Right cardiac atrium (tissue), 5 donors: ENCODE measurements around the gene MGA. TPM values are rescaled to one million over a fixed set of nuclear protein-coding genes. Genes with fewer than 3 reads are reported as not detected.

ENCODE experiments used
- ATAC-seq, 2 donors: fragments of 200-7000 bp; cut with Tn5 transposase; one replicate each; pipeline versions ENCODE4 v1.8.0 to v1.9.1; 2020; ENCODE audit warnings: moderate library complexity in 2 of 2, mild to moderate bottlenecking in 1 of 2
- DNase-seq, 3 donors: peaks; one replicate each; pipeline ENCODE4 v3.0.0-alpha.2; 2020
- H3K27ac ChIP-seq: one replicate; pipeline ENCODE4 v1.5.1; 2013; ENCODE audit warnings: mild to moderate bottlenecking, low read length, control low read depth, moderate library complexity
- H3K27me3 ChIP-seq: one replicate; pipeline ENCODE4 v1.6.1; 2013; ENCODE audit not compliant: control insufficient read depth, insufficient read depth
- H3K4me1 ChIP-seq: one replicate; pipeline ENCODE4 v1.6.1; 2013; ENCODE audit warnings: low read length; ENCODE audit not compliant: control insufficient read depth, insufficient read depth
- H3K4me3 ChIP-seq: one replicate; pipeline ENCODE4 v1.5.1; 2013; ENCODE audit warnings: low read length, control low read depth
- H3K9me3 ChIP-seq: one replicate; pipeline ENCODE4 v1.6.1; 2013; ENCODE audit warnings: low read length; ENCODE audit not compliant: control insufficient read depth
- WGBS: extraction: QIAGEN DNeasy Blood & Tissue Kit; methylation state at CpG from one replicate; pipeline ENCODE4 v1.1.7; 2013; 5-methylcytosine and 5-hydroxymethylcytosine counted together
- intact Hi-C, 4 donors: fragments of 100-400 bp; cut with DNase I; formaldehyde crosslinking; loops; one replicate each; pipeline versions ENCODE4 v1.11.0 to v1.14.0; 2022 to 2023
- polyA plus RNA-seq: library from polyadenylated mRNA; stranded (reverse); fragments of 200-250 nt; gene quantifications from one replicate; pipeline ENCODE4 v1.2.3, GENCODE V29; 2013
- total RNA-seq, 4 donors: library from RNA; stranded (reverse); fragmentation: NEBNext Ultra II Directional; extraction: Animal tissue kit (Norgen Biotek cat#: 25700); gene quantifications; one replicate each; pipeline ENCODE4 v1.2.1, GENCODE V29; 2021
- donor health status: healthy with polysubstance abuse.
- donor health status: DM: no; HTN: yes; CAD: no.
- donor health status: DM: no; HTN: no; CAD: no.
- donor health status: DM: no; HTN: yes; CAD: no; lungs with severe emphysema.
- donor health status: DM: yes; HTN: yes; CAD: no.

MGA gene
- total and polyA plus RNA-seq, 5 donors = 4.2 to 39.2 (median 36.5) TPM

DNA sequence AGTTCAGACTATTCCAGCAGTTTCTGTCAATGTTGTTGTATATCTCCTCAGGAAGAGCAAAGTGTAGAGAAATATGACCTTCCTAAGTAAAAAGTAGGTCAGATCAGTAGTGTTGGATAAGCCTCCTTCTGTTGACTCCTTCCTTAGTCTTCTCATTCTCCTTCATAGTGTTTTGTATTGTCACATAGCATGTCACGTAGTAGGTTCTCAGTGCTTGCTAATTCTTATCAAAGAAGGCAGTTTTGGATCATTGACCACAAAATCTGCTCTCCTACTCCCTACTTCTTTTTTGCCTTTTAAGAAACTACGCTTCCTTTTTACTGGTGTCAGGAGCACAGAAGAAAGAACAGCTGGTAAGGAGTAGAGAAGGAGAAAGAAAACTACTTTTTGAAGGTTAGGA is 1.0 kb upstream of the MGA start:
- H3K4me3 ChIP-seq = no peak overlapping the region
- no peak overlapping the region for H3K27ac ChIP-seq
- no peaks in the 10 kb centered on the region for H3K27me3 ChIP-seq
- 91% methylated on average over 2 of the region's 2 CpGs for WGBS
- intact Hi-C loops = no loop called here
- H3K9me3 ChIP-seq = no peaks in the 10 kb centered on the region
- DNase-seq (no peak), ATAC-seq (no peak)
- H3K4me1 ChIP-seq = no peaks in the 10 kb centered on the region

DNA sequence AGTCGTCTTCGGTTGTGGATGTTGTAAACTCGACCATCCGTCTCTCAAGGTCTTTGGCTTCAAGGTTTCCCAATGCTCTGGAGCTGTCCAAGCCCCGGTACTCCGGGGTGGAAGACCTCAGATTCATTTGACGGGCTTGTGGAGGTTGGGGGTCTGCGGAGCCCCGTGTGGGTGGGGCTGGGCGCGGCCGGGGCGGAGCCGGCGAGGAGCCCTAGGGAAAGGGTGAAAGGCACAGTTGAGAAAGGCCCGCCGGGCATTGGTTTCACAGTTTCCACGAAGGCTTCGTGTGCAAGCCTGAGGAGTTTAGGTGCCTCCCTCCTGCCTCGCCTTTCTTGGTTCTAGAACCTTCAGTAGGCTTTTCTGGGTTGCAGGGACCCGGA is 360 bp upstream of the MGA start:
- 4% methylated on average over 21 of the region's 21 CpGs for WGBS
- intact Hi-C loops = no loop called here
- Histone ChIP-seq H3K27me3 (no peaks in the 10 kb centered on the region), H3K9me3 (no peaks in the 10 kb centered on the region), H3K4me1 (no peaks in the 10 kb centered on the region), H3K27ac (peak overlapping the region; percentile 1), H3K4me3 (peak overlapping the region; percentile 31)
- DNase-seq = no peak
- ATAC-seq = peak; percentile 20 to 34

DNA sequence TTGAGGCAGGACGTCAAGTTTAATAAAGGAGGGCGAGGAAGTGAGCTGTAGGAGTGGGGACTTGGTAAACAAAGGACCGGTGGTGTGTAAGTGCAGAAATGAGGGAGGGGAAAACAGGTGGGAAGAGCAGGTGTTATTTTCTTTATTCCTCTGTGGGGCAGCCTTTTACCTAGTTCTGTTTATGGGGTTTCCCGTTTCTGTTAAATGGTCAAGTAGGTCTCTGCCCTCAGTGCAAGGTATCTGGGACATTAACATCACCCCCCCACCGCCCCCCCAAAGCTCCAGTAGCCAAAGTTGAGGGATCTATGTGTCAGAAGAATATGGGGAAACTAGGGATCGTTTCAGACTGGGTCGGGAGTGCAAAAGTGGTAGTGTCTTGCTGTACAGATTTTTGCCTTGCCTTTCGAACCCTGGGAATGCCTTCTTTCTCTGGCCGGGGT is 893 bp downstream of the MGA start:
- intact Hi-C loops = no loop called here
- peak overlapping the region; percentile 31 for H3K4me3 ChIP-seq
- no peaks in the 10 kb centered on the region for H3K4me1 ChIP-seq
- no peak overlapping the region for H3K27ac ChIP-seq
- no peaks in the 10 kb centered on the region for H3K27me3 ChIP-seq
- 1% methylated on average over 9 of the region's 9 CpGs for WGBS
- no peaks in the 10 kb centered on the region for H3K9me3 ChIP-seq
- ATAC-seq = no peak
- no peak for DNase-seq

GRCh38 chr15:41661518-41662225 is 1.5 kb downstream of the MGA start:
- no peaks in the 10 kb centered on the region for H3K9me3 ChIP-seq
- DNase-seq (peak; percentile 78 to 88 (median 87)), ATAC-seq (peak; percentile 49 to 67)
- H3K4me1 ChIP-seq = no peaks in the 10 kb centered on the region
- intact Hi-C loops = no loop called here
- H3K27ac ChIP-seq = peak overlapping the region; percentile 88
- H3K4me3 ChIP-seq = peak overlapping the region; percentile 31
- WGBS = under 1% methylated on average over 44 of the region's 44 CpGs
- H3K27me3 ChIP-seq = no peaks in the 10 kb centered on the region

DNA sequence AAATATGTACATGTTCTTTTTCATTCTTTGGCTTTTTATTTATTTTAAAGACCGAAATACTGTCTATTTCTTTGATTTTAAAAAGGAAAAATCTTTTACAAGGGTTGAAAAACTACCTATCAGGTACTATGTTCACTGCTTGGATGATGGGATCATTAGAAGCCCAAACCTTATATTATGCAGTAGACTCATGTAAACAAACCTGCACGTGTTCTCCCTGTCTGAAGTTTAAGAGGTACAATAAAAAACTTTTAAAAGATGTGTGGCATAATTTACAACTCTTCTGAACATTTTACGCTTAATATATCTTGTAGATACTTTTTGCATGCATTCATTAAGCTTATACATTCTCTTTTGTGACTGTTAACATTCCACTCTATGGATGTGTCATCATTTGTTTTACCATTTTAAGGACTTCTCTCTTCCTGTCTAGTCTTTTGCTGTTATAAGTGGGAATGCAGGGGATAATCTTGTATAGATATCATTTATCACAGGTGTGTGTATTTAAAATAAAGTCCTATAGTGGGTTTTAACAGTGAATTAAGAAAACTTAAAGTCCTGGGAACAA is 6.2 kb downstream of the MGA start:
- DNase-seq (no peak), ATAC-seq (no peak)

DNA sequence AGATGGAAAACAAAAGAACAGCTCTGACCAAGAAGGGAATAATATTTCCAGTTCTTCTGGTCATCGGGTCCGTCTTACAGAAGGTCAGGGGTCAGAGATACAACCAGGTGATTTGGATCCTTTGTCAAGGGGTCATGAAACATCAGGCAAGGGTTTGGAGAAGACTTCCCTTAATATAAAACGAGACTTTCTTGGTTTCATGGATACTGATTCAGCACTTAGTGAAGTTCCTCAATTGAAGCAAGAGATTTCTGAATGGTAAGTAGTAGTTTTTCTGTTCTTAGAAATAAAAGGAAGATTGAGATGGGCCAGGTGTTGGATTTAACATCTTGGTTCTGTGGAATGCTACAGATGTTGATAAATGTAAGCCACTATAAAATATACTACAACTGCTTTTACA is 9.5 kb downstream of the MGA start:
- Histone ChIP-seq H3K27me3 (no peaks in the 10 kb centered on the region), H3K4me1 (no peaks in the 10 kb centered on the region), H3K4me3 (no peak overlapping the region), H3K9me3 (no peaks in the 10 kb centered on the region), H3K27ac (no peak overlapping the region)
- no peak for DNase-seq
- intact Hi-C loops = no loop called here
- ATAC-seq = no peak
- WGBS = 83% methylated on average over 3 of the region's 3 CpGs

More for the DNA sequence above, 6.2 kb downstream of the MGA start:
- no peak overlapping the region for H3K4me3 ChIP-seq
- H3K27ac ChIP-seq = no peak overlapping the region
- WGBS = 87% methylated on average over 3 of the region's 3 CpGs
- H3K9me3 ChIP-seq = no peaks in the 10 kb centered on the region
- H3K4me1 ChIP-seq = no peaks in the 10 kb centered on the region
- H3K27me3 ChIP-seq = no peaks in the 10 kb centered on the region
- intact Hi-C loops = no loop called here

- no peak overlapping the region for H3K27ac ChIP-seq
- DNase-seq (no peak), ATAC-seq (no peak)
- H3K4me1 ChIP-seq = peaks cover under 1% of the 10 kb centered on the region
- WGBS = 73% methylated on average over 7 of the region's 7 CpGs
- no peaks in the 10 kb centered on the region for H3K27me3 ChIP-seq
- no peaks in the 10 kb centered on the region for H3K9me3 ChIP-seq
- intact Hi-C loops = no loop called here
- no peak overlapping the region for H3K4me3 ChIP-seq
Observed at GRCh38 chr15:41671656-41672648, 11.7 kb downstream of the MGA start.

DNA sequence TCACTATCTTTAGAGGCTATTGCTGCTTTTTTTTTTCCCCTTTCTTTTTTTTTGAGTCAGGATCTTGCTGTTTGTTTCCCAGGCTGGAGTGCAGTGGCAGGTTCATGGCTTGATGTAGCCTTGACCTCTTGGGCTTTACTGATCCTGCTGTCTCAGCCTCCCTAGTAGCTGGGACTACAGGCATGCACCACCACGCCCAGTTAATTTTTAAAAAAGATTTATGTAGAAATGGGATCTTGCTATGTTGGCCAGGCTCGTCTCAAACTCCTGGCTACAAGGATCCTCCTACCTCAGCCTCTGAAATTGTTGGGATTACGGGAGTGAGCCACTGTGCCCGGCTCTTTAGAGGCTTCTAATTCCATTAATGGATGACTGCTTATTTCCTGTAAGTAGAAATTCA is 15.1 kb downstream of the MGA start:
- Histone ChIP-seq H3K27ac (no peak overlapping the region), H3K4me1 (peaks cover 1% of the 10 kb centered on the region), H3K9me3 (no peaks in the 10 kb centered on the region), H3K27me3 (no peaks in the 10 kb centered on the region), H3K4me3 (no peak overlapping the region)
- 96% methylated on average over 4 of the region's 4 CpGs for WGBS
- ATAC-seq (no peak), DNase-seq (no peak)
- intact Hi-C loops = no loop called here

GRCh38 chr15:41678742-41679141 is 18.5 kb downstream of the MGA start:
- Histone ChIP-seq H3K4me1 (peaks cover 3% of the 10 kb centered on the region), H3K9me3 (no peaks in the 10 kb centered on the region), H3K27me3 (no peaks in the 10 kb centered on the region), H3K27ac (no peak overlapping the region), H3K4me3 (no peak overlapping the region)
- ATAC-seq (no peak), DNase-seq (no peak)
- 97% methylated on average over 4 of the region's 4 CpGs for WGBS
- intact Hi-C loops = no loop called here

- no peaks in the 10 kb centered on the region for H3K27me3 ChIP-seq
- DNase-seq (no peak), ATAC-seq (no peak)
- no peak overlapping the region for H3K4me3 ChIP-seq
- H3K4me1 ChIP-seq = peaks cover 1% of the 10 kb centered on the region
- 90% methylated on average over 4 of the region's 4 CpGs for WGBS
- intact Hi-C loops = no loop called here
- no peaks in the 10 kb centered on the region for H3K9me3 ChIP-seq
- H3K27ac ChIP-seq = no peak overlapping the region
Observed at GRCh38 chr15:41683955-41684354, 23.8 kb downstream of the MGA start.

DNA sequence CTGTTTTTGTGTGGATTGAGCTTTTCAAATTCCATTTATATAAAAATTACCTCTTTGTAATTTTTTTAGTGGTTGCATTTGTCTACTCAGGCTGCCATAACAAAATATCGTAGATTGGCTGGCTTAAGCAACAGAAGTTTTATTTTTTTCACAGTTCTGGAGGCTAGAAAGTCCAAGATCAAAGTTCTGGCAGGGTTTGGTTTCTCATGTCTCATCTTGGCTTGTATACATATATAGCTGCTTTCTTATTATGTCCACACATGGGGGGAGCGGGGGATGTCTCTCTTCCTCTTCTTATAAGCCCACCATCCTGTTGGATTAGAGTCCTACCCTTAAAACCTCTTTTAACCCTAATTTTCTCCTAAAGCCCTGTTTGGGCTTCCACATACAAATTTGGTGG is 28.5 kb downstream of the MGA start:
- no peak overlapping the region for H3K27ac ChIP-seq
- no peak for ATAC-seq
- WGBS = 71% methylated on average over 2 of the region's 2 CpGs
- no peaks in the 10 kb centered on the region for H3K9me3 ChIP-seq
- H3K4me1 ChIP-seq = peaks cover 2% of the 10 kb centered on the region
- no peak for DNase-seq
- intact Hi-C loops = no loop called here
- no peak overlapping the region for H3K4me3 ChIP-seq
- no peaks in the 10 kb centered on the region for H3K27me3 ChIP-seq
